ENCODE results near the gene TTLL4. TPM values are rescaled to one million over a fixed set of nuclear protein-coding genes. Genes with fewer than 3 reads are reported as not detected.

Gene TTLL4
- polyA plus RNA-seq, 4 donors: 29.6 to 32.7 (median 30.7) TPM

DNA sequence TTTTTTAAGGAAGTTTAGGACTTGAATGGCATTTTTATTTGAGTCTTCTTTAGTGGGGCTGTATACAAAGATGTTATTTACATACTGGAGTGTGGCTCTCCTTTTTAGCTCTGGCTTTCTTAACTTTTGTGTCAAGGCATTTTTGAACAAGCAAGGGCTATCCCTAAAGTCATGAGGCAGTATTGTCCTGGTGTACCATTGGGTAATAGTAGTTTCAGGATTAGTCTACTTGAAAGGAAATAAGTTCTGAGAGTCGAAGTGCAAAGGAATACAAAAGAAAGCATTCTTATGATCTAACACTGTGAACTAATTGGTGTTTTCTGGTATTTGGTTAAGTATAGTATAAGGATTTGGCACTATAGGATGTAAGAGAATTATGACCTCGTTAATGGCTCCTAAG lies 69.4 kb downstream of the TTLL4 start:
- DNase-seq (ENCODE audit: low read depth in 4 of 4, low spot score in 3 of 4): no peak

DNA sequence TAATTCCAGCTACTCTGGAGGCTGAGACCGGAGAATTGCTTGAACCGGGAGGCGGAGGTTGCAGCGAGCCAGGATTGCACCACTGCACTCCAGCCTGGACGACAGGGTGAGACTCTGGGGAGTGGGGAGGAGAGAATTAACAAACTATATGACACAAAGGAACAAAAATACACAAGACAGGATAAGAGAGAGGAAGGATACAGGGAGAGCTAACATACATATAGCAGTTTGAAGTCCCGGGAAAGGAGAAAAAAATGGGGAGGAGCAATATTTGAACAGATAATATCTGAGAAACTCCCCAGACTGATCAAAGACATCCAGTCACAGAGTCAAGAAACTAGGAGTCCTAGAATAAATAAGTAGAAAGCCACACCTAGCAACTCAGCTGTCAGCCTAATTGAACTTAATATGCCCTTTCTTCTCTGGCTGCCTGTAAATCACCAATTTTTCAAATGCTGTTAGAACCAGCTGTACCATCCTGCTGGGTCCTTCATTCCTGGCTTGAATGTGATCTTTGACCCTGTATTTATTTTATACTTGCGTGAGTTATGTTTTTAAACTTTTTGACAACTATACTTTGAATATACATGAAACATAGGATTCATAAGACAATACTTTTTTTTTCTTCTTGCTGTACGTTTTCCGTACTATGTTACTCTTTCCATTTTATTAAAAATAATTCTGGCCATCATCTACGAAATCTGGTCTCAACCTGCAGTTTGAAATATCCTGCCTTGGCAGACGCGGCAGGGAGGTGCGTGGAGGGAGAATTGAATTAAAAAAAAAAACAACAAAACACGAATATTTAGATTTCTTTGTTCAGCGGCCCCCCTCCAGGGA lies 70.4 kb downstream of the TTLL4 start:
- no peak for DNase-seq (ENCODE audit: low read depth in 4 of 4, low spot score in 3 of 4)

GRCh38 chr2:218781691-218782527 lies 71.3 kb downstream of the TTLL4 start, which contains the start of gene CYP27A1:
Gene CYP27A1 (plus strand): TSS chr2:218782147. CDS start chr2:218782183, 36 bp downstream.
- no peak for DNase-seq (ENCODE audit: low read depth in 4 of 4, low spot score in 3 of 4)

DNA sequence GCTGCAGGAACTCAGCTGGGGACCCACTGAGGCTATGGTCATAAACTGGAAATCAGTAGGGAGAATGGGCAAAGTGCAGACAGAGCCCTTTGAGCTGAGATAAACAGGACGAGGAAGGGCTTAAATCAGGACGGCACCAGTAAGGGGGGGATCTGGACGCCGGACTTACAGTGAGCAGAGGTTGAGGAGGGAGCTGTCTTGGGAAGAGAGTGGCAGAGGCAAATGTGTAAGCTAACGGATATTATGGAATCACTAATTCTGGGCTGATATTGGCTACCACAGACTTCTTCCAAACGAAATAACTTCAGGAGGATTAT lies 71.9 kb downstream of the TTLL4 start:
- DNase-seq (ENCODE audit: low read depth in 4 of 4, low spot score in 3 of 4): no peak

DNA sequence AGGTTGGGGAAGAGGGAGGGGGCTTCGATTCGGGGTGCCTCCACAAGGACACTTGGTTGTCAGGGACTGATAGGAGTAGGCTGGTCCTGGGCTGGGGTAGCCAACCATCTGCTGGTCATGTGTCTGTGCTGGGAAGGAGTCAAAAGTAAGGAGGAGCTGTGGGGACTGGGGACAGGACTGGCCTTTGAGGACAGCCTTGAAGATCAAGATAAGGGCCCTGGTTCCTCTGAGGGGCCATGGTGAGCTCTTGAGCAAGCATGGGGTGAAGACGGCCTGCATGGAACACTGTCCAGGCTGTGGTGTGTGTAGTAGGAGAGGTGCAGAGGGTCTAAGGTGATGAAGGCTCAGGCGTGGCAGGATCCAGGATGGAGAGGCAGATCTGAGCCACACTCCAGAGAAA lies 73.1 kb downstream of the TTLL4 start:
- no peak for DNase-seq (ENCODE audit: low read depth in 4 of 4, low spot score in 3 of 4)

GRCh38 chr2:218785103-218785502 lies 74.5 kb downstream of the TTLL4 start:
- DNase-seq (ENCODE audit: low read depth in 4 of 4, low spot score in 3 of 4): no peak

DNA sequence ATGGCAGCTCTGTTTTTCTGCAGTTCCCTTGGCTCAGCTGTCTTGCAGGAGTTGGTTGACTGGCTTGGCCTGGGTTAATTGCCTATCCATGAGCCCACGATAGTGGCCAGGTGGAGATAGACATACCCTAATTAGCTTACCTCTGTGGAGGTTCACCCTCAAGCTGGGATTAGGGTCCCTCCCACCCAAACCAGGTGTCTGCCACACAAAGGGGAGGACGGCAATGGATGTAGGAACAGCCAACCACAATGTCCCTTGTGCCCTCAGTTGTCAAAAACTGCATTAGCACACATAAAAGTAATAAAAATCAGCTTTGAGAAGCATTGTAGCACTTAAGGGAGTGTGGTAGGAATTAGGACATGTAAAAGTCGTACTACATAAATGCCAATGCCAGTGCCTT lies 75.5 kb downstream of the TTLL4 start:
- no peak for DNase-seq (ENCODE audit: low read depth in 4 of 4, low spot score in 3 of 4)

- DNase-seq (ENCODE audit: low read depth in 4 of 4, low spot score in 3 of 4): no peak
Measured at GRCh38 chr2:218788529-218789255, 78.1 kb downstream of the TTLL4 start.

DNA sequence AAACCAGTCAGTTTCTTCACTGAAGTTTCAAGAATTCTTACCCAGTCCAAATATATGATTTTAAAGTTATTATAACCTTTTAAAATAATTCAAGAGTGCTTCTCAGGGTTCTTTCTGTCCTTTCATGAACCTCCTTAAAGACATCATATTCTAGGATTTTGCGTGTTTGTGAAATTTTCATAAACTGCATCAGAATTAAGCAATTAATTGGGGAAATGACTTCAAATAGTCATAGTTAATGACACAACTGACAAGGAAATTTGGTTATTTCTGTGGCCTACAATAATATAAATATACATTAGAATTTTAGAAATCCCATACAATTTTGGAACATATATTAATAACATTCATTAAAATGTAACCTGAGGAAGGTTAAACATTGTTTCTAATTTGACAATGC lies 81.8 kb downstream of the TTLL4 start:
- DNase-seq (ENCODE audit: low read depth in 4 of 4, low spot score in 3 of 4): no peak

DNA sequence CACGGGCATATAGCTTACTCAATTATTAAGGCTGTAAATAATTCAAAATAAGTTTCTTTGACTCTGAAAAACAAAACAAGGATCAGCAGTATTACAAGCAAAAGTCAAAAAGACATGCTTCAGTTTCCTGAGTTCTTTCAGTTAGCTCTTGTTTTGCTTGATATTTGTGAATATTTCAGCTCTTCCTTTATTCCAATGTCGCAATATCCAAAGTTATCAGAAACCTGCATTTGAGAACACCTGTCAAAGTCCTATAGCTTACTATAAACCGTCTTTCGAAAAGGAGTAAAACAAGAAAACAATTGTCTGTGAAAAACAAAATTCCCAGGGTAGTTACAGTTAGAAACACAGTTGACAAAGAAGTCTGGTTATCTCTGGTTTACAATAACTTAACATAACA lies 86.1 kb downstream of the TTLL4 start:
- DNase-seq (ENCODE audit: low read depth in 4 of 4, low spot score in 3 of 4): no peak

DNA sequence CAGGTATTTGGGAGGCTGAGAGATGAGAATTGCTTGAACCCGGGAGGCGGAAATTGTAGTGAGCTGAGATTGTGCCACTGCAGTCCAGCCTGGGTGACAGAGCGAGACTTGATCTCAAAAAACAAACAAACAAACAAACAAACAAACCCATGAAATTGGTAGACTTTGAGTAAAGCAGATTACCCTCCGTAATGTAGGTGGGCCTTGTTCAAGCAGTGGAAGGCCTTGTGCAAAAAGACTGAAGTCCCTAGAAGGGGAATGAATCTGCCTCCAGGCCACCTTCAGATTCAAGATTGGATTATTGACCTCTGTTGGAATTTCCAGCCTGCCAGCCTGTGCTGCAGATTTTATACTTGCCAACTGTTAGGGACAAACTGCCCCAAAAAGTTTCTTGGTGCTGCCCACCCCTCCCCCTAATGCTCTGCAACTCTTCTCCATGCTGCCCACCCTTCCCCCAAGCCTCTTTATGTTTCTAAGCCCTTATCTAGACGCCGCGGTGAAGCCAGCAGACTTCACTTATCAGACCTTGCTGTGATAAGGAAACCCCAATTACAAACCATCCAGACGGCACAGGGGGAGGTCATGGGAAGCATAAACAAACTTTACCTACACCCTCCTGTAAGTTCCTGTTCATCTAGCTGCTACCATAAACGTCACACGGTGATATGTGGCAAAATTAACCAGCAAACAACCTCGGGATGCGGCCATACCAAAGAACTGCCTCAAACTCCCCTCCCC lies 88.3 kb downstream of the TTLL4 start:
- no peak for DNase-seq (ENCODE audit: low read depth in 4 of 4, low spot score in 3 of 4)

DNA sequence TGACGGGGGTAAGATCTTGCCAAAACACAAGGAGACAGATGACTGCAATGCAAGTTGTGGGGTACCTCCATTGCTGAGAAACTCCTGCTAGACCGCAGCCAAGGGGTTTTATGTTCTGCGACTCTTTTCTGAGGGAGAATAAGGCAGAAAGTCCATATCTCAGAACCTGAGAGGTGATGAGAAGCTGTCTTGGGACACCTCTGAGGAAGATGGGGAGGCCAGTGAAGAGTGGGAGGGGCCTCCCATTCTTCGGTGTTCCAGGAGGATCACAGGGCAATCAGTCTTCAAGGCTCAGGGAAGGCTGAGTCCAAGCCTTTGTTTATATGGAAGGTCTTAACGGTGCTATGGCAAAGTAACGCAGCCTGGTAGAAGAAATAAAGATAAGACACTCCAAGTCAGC lies 89.4 kb downstream of the TTLL4 start:
- DNase-seq (ENCODE audit: low read depth in 4 of 4, low spot score in 3 of 4): no peak

GRCh38 chr2:218802386-218802994 lies 91.9 kb downstream of the TTLL4 start:
- DNase-seq (ENCODE audit: low read depth in 4 of 4, low spot score in 3 of 4): no peak

DNA sequence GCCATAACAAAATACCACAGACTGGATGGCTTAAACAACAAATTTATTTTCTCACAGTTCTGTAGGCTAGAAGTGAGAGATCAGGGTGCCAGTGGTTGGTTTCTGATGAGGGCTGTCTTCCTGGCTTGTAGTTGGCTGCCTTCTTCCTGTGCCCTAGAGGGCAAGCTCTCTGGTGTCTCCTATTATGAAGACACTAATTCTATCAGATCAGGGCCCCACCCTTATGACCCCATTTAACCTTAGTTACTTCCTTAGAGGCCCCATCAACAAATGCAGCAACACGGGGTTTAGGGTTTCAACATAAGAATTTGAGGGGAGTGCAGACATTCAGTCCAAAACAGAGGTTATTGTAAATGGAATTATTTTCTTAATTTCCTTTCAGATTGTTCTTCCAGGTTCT lies 94.2 kb downstream of the TTLL4 start:
- no peak for DNase-seq (ENCODE audit: low read depth in 4 of 4, low spot score in 3 of 4)

Other genes with a start within 250 kb of the TTLL4 start
- 10 to 100 TPM; 14.7 to 18.8 (median 16.0) TPM for gene USP37, start 142.5 kb upstream of the TTLL4 start, polyA plus RNA-seq (ENCODE audit: insufficient read length in 4 of 4)
- gene CNOT9, start 142.0 kb upstream of the TTLL4 start, polyA plus RNA-seq (ENCODE audit: insufficient read length in 4 of 4): 10 to 100 TPM; 45.8 to 60.2 (median 50.6) TPM
- 1 to 10 TPM; 6.2 to 9.0 (median 7.5) TPM for gene PLCD4, start 102.9 kb upstream of the TTLL4 start, polyA plus RNA-seq (ENCODE audit: insufficient read length in 4 of 4)
- 10 to 100 TPM; 16.0 to 19.5 (median 17.7) TPM for gene ZNF142, start 51.2 kb upstream of the TTLL4 start, polyA plus RNA-seq (ENCODE audit: insufficient read length in 4 of 4)
- gene BCS1L, start 51.2 kb upstream of the TTLL4 start, polyA plus RNA-seq (ENCODE audit: insufficient read length in 4 of 4): 10 to 100 TPM; 44.2 to 58.4 (median 51.1) TPM
- gene RNF25, start 38.8 kb upstream of the TTLL4 start, polyA plus RNA-seq (ENCODE audit: insufficient read length in 4 of 4): 10 to 100 TPM; 46.4 to 51.7 (median 48.3) TPM
- 10 to 100 TPM; 61.1 to 84.7 (median 70.0) TPM for gene STK36, start 38.7 kb upstream of the TTLL4 start, polyA plus RNA-seq (ENCODE audit: insufficient read length in 4 of 4)
- gene CYP27A1, start 71.3 kb downstream of the TTLL4 start, polyA plus RNA-seq (ENCODE audit: insufficient read length in 4 of 4): 10 to 100 TPM; 44.3 to 57.6 (median 50.7) TPM
- under 1 TPM in 1 of 4 donors, not detected in 3; 0.05 TPM for gene PRKAG3, start 121.0 kb downstream of the TTLL4 start, polyA plus RNA-seq (ENCODE audit: insufficient read length in 4 of 4)
- gene WNT6, start 149.0 kb downstream of the TTLL4 start, polyA plus RNA-seq (ENCODE audit: insufficient read length in 4 of 4): under 1 TPM; 0.10 to 0.44 (median 0.27) TPM
- gene WNT10A, start 170.0 kb downstream of the TTLL4 start, polyA plus RNA-seq (ENCODE audit: insufficient read length in 4 of 4): 1 to 10 TPM in 2 of 4 donors, under 1 TPM in 2; 0.60 to 1.4 (median 1.1) TPM
- under 1 TPM in 1 of 4 donors, not detected in 3; 0.17 TPM for gene CDK5R2, start 248.8 kb downstream of the TTLL4 start, polyA plus RNA-seq (ENCODE audit: insufficient read length in 4 of 4)